HG03060 (cell line): ENCODE measurements around the gene MAP2K3.

Source experiments
- ATAC-seq: cut with Tn5 transposase; IDR thresholded peaks from one replicate; pipeline ENCODE4 v1.9.1; 2021; ENCODE audit warnings: low read depth, moderate number of reproducible peaks; ENCODE audit not compliant: unreplicated experiment

Gene MAP2K3

GRCh38 chr17:21362331-21362931 lies 77.9 kb downstream of the MAP2K3 start:
- ATAC-seq = no peak

GRCh38 chr17:21363776-21364642 lies 79.5 kb downstream of the MAP2K3 start:
- ATAC-seq = no peak
